SKM-1 (cell line): ENCODE measurements around the gene HLA-DOA.
A peak's percentile ranks its signal among the peaks of the same experiment; 100 is the strongest.

ENCODE experiments used
- DNase-seq: peaks from one replicate; lab custom pipeline; 2025; ENCODE audit not compliant: unreplicated experiment; lab: John Stamatoyannopoulos, UW

HLA-DOA gene

DNA sequence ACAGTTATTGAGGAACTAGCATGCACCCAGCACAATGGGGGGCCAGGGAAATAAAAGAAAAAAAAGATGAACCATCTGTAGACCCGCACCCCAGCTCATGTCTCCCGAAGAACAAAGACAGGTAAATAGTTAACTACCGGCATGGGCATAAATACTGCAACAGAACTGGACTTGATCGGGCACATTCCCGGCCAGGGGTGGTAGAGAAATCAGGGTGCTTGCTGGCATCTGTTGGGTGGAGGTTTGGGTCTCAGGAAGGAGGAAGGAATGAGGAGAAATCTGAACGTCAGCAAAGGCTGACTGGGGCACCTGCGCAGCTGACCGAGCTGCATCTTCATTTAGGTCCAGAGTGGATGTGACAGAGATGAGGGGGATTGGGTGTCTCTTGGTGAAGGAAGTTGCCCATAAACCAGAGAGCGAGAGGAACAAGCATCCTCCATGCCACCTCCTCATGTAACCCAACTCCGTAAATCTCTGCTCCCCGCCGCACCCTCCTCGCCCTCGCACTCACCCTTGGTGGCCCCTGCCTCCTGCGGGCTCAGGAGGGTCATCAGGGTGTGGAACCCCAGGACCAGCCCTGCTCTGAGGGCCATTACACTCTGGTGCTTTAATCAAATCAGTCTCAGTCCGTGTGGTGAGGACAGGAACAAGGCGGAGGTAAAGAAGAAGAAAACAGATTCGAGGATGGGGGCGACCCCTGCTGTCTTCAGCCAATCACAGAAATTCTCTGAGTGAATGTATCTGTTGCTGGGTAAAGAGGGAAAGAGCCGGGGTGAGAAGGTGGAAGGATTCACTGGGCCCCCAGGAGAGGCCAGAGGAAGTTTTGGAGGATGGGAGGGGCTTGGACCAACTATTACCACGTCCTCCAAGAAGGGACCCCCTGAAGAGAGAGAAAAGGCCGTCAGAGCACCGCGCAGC lies at the start of gene HLA-DOA:
TSS of gene HLA-DOA (minus strand) at position 648 of the 918 bp plus-strand sequence.
- DNase-seq = no peak

DNA sequence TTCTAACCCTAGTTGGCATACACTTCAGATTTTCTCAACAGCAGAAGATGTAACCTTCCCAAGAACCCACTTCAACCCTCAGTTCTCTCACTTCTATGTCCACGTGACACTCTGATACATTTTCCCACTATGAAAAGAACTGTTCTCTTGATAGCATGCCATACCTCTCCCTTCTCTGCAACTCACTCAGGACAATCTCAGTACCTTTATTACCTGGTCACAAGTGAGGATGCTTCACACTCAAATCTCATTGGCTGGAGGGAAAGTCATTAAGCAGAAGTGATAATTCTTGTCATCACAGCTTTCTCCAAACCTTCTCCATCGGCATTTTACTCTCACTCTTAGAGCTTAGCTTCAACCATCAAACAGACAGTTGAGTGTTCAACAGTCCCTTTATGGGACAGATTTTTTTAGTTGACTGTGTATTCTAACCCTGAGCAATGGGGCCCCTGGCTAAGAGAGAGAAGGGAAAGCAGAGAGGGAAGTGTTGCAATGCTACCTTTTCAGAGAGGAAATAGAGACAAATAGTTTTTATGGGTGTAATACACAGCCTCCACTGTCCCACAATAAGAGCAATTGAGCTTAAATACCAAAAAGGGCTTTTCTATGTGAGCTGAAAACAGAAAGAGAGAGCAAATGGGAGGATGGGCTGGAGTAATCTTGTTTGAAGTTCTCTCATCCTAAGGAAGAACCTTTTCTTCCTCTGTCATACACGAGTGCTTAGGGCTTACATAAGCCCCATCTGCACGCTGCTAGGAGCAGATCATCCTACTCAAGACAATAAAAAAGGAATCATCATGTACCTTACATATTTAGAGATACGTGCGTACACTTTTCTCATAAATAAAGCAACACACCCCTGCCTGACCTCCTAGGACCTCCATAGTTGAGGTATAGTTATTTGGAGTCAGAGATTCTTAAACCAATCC lies 48.1 kb upstream of the HLA-DOA start:
- DNase-seq = peak; percentile 39

DNA sequence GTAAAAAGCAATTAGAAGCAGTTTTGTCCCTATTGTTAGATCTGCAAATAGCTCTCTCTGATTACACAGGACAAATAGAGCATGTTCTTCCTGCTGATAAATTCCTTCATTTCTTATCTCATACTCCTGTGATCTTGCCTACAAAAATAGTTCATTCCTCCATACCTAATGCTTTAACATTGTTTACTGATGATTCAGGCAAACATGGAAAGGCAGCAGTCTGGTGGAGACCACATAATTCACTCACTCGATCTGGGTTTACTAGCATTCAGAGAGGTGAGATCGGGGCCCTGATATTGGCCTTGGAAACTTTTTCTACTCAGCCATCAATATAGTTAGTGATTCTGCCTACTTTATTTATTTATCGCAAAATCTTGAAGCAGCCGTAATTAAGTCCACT lies 43.8 kb upstream of the HLA-DOA start:
- DNase-seq = no peak

DNA sequence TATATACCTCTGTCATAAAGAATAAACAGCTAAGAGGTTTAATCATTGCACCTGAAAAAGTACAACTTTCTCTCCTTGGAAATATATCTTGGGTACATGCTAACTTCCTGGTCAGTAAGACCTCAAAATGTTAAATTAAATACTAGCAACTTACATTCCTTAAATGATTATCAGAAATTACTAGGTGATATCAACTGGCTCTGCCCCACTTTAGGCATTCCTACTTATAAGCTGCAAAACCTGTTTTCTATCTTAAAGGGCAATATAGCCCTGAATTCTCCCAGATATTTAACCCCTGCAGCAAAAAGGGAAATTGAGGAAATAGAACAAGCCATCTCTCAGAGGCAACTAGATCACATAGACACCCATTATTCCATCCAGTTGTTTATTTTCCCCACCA lies 43.2 kb upstream of the HLA-DOA start:
- no peak for DNase-seq

DNA sequence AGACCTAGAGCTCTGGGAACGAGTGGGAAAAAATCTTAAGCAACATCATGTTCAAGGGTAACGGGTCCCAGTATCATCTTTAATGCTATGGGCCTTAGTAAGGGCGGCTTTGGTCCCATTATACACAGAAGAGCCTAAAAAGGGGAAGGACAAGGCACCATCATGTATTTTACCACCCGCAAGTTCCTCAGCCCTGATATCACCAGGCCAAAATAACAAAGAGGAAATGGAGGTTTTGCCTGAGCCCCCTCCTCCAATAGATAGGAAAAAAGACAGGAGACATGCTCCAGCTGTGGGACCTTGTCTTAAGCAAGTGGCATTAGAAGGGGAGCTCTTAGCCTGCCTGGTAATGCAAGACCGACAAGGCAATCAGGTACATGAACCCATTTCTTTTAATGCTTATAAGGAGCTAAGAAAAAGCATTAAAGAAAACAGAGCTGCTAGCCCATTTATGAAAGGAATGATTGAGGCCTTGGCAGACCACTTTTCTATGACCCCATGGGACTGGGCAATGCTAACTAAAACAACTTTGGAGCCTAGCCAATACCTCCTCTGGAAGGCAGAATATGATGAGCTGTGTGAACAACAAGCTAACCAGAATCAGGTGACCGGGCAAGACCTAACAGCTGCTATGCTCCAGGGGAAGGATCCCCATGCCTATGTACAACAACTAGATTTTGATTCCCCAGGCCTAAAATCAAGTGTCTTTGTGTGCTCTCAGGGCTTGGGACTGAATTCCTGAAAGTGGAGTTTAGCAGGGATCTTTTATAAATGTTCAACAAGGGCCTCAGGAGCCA lies 40.8 kb upstream of the HLA-DOA start:
- peak; percentile 37 for DNase-seq

DNA sequence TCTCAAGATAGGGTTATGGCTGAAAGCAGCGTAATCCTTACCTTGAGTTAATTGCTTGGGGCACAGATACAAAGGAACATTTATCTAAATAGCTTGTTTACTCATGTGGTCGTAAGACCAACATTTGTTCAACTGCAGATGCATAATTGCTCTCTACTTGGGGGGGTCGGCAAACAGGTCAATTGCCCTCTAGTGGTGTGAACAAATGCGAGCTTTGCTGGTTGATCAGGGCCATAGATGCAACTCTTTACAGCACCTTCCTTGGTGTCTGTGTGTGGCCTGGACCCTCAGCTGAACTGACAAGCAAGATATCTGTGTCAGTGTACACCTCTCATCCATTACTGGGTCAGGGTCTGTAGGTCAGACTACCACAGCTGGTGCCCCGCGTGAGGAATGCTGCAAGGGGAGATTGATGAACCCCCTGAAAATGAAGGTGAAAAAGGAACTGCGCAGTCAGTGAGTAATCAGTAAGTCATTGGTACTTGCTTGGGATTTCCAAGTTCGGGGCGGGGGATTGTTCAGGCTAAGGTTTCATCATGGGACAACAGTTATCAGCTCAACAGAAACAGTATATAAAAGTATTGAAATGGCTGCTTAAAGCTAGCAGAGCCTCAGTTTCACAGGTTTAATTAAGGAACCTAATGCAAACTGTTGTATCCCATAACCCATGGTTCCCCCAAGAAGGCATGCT lies 40.1 kb upstream of the HLA-DOA start:
- no peak for DNase-seq

DNA sequence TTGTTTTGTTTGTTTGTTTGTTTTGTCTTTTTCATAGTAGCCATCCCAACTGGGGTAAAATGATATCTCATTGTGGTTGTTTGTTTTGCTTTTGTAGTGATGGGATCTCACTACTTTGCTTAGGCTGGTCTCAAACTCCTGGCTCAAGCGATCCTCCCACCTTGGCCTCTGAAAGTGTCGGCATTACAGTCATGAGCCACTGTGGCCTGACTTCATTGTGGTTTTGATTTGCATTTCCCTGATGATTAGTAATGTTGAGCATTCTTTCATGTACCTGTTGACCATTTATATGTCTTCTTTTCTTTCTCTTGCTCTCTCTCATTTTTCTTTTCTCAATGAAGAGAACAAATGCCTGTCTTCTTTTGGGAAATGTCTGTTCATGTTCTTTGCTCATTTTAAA lies 30.8 kb upstream of the HLA-DOA start:
- no peak for DNase-seq

DNA sequence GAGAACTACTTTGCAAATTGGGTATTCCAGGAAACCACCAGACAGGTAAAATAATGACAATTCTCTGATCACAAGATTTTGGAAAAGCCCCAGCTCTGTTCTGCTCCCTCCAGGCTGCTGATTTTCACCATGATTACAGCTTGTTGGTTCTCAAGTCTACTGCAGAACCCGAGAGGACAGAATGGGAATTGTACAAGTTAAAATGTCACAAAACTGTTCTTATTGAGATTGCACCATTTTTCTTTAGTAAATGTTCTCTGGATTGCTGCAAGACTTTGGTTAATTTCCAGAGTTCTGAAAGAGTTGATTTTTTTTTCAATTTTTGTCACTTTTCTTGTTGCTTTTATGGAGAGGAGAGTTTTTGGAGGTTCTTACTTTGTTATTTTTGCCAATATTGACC lies 27.1 kb upstream of the HLA-DOA start:
- DNase-seq = no peak

DNA sequence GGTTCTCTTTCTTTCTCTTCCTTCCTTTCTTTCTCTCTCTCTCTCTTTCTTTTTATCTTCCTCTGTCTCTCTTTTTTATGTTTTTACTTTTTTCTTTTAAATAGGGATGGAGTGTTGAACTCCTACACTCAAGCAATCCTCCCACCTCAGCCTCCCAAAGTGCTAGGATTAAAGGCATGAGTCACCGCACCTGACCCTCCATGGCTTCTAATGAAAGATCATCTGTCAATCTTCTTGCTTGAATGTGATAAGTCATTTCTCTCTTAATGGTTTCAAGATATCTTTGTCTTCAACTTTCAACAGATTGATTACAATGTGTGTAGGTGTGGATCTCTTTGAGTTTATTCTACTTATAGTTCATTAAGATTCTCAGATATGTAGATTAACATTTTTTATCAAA lies 25.2 kb upstream of the HLA-DOA start:
- DNase-seq = no peak

DNA sequence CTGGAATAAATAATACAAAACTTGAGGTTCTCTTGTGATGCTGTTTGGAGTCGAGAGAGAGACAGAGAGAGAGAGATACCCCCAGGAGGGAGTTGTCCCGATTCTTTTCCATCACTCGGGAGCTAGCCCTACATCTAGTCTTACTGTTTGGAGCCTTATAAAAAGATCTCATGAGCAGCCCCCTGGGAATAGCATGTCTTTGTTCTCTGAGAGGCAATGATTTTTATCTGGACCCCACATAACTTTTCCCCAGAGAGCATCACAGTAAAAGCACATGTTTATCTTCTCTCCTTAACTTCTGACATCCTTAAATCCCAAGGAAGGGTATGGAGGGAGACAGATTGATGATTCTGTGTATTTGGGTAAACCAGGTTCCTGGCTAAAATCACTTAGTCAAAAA lies 20.9 kb upstream of the HLA-DOA start:
- DNase-seq = no peak

DNA sequence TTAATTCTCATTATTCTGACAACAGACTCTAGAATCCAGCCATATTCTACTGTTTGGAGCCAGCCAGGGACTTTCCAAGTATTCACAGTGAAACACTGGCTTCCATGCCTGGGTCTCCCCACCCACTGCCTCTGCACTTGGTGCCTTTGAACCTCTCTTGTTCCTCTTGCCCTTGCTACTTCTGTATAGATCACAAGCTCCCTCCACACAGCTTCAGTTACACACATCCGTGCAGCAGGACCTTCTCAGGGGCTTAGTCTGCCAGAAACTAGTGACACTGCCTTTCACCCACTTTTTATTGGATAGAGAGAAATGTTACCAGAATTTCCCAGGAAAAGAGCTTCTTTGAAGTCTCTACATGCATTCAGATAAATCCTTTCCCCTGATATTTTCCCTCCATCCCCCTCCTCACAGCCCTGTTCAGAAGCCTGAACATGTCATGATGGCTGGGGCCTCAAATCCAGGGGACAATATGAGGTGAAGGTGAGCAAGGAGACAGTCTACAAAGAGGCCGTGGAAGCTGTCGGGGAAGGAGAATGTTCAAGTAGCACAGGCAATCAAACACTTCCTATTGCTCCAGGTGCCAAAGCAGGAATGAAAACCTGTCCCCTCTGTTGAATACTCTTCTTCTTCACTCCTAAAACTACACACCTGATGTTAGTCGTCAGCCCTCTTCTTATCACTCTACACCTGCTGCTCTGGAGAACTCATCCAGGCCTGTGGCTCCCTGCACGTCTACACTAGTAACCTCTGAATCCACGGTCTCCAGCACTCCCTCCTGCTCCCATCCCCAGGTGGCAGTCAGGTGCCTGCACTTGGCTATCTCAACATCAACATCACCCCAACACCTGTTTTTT lies 20.2 kb upstream of the HLA-DOA start:
- DNase-seq = peak; percentile 30

DNA sequence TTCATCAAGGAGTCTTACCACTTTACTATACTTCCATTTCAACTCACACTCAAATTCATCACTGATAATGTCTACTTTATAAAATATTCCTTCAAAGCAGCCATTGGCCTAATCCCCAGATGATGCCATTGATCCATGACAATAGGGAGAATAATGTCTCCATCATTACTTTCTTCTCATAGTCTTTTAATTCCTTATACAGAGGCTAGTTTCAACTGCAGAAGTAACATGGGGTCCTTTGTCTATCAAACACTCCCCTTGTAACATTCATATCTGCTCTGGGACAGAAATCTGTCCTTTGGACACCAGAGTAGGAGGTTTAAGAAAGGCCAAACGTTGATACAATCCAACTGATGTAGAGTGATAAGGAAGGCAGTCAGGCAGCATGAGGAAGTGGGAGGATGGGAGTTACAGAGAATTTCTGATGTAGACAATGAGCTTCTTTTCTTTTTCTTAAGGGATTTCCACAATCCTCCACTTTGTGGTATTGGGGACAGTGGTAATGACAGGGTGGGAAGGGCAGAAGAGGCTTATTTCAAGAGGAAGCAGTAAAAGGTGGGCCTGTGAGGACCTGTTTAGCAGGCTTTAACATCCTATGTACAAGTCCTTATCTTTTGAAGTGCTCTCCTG lies 18.9 kb upstream of the HLA-DOA start:
- DNase-seq = no peak

DNA sequence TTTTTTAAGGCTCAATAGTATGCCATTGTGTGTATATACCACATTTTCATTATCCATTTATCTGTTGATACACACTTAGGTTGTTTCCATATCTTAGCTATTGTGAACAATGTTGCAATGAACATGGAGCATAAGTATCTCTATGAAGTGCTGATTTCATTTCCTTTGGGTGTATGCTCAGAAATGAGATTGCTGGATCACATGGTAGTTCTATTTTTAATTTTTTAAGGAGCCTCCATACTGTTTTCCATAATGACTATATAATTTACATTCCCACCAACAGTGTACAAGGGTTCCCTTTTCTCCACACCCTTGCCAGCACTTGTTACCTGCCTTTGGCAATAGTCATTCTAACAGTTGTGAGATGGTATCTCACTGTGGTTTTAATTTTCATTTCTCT lies 15.1 kb upstream of the HLA-DOA start:
- no peak for DNase-seq

DNA sequence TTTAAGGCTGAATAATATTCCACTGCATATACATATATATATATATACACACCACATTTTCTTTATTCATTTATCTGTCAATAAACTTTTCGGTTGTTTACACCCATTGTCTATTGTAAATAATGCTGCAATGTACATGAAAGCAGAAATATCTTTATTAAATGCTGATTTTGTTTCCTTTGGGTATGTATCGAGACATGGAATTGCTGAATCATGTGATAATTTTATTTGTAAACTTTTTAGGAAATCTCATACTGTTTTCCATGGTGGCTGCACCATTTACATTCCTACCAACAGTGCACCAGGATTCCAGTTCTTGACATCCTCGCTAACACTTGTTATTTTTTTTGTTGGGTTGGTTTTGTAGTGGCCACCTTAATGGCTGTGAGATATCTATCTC lies 14.1 kb upstream of the HLA-DOA start:
- no peak for DNase-seq

DNA sequence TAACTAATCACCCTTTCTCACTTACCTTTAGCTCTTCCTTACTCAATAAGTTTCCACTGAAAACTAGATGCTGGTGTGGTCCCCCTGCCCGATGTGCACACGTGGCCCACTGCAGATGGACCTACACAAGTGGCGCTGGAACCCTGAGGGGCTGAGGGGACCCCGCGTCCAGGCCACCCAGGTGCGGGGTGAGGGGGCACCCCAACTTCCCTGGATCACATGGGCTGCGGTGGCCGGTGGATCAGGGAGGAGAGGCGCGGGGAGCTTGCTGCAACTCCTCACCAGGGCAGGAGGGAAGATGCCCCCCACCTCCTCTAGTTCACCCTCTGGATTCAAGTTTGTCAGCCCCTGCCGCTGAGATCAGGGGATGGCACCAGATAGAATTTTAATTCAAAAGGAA lies 12.5 kb upstream of the HLA-DOA start:
- no peak for DNase-seq

DNA sequence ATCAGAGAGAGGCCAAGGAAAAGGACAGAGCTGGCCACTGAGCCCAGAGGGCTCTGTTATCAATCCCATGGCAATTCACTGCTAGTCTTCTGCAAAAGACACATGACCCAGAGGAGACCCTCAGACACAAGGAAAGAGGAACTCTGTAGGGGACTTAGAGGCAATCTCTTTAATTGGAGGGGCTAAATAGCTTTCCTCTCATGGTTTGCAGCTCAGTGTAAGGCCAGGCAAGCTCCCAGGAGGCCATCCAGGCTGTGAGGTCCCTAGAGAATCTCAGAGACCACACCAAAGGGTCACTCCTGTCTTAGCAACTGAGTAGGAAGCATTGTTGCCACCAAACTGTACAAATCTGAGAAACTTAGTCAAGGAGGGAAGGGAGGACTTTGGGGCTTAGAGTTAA lies 10.0 kb upstream of the HLA-DOA start:
- no peak for DNase-seq

DNA sequence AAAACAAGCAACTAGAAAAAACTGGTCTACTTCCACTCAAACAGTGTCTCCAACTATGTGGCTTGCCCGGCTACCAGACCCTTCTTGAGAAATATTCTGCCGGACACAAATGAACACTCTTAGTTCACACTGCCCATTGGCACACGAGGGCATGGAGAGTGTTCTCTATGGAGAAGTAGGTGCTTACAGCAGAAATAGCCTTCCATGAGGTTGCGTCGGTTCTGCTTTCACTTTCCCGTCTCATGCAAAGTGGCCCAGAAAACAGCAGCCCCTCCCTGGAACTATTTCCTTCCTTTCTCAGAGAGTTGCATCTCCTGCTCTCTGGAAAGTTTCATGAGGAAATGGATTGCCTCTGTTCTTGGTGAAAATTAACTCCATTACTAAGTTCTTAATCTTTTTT lies 9.5 kb upstream of the HLA-DOA start:
- DNase-seq = peak; percentile 73

DNA sequence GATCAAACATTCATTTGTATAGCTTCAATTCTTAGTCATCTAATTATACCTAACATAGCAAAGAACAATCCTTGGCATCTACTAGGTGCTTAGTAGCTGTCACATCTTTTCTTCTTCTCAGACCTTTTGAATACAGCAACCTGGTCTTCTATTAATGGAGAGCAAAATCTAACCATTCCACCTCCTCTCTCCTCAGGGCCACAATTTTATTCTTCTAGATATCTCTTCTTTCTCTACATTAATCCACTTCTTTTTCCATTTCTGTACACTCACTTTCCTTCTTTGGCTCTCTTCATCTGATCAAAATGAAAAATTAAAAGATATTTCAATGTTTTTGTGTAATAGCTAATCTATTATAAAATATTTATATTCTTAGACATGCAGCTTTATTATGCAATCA lies 9.0 kb upstream of the HLA-DOA start:
- no peak for DNase-seq

DNA sequence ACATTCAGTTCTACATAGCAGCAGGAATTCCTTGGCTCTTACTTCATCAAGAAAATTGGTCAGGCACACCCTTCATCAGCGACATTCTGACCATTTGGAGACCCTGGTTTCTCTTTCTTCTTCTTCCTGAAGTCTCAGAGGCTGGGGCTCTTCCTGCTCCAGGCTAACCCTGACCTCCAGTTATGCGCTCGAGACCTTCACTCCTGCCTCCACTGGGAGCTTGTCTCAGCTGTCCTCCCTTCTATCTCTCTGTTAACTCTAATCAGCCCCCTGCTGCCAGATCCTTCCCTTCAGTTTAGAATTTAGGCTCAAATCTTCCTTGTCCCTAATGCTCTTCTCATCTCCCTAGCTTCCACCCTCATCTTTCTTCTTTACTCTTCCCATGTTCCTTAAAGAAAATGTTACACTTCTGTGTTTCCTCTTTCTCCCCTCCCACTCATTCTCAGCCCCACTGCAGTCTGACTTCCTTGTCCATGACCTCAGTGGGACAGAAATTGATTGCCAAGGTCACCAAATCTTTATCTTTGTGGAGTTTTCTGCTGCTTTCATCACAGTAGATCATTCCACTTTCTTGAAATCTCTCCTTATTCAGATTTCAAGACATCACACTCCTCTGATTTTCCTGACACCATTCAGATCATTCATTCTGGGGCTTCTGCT lies 8.4 kb upstream of the HLA-DOA start:
- DNase-seq = no peak
